Measurements from ENCODE around the gene BACH1. TPM values are rescaled to one million over a fixed set of nuclear protein-coding genes. Genes with fewer than 3 reads are reported as not detected.

Gene BACH1
- total and polyA plus RNA-seq, 8 donors: 33.3 to 117 (median 39.5) TPM

DNA sequence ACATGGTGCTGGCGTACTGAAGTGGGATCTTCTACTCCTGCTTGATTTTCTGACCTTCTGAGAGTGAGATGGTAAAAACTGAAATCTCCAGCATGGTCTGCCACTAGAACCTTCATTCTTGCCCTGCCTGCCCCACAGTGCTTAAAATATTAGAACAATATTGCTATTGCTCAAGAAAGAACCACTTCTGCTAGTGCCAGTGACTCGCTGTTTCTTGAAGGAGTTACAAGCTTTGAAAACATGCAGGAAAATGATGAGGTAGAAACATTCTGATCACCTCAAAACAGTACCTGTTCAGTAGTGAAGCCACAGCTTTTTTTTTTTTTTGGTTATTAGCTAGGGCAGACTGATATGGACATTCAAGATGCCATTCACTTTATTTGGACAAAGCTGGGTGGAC is 95.3 kb downstream of the BACH1 start:
- DNase-seq (no peak), ATAC-seq (no peak)
- H3K4me1 ChIP-seq: no peaks in the 10 kb centered on the region
- H3K9me3 ChIP-seq: peaks cover 0 to 14% of the 10 kb centered on the region in 2 donors
- intact Hi-C loops (cut with DNase I): no loop called here
- no peaks in the 10 kb centered on the region for H3K27me3 ChIP-seq
- no peak for TF ChIP-seq CTCF (IDR thresholded peaks at IDR 0.05)
- H3K4me3 ChIP-seq: no peak overlapping the region
- peaks cover 0 to 14% of the 10 kb centered on the region in 2 donors for H3K36me3 ChIP-seq
- H3K27ac ChIP-seq: no peak overlapping the region

Other genes starting within 250 kb of the BACH1 start
- 100 to 1,000 TPM; 111 to 149 TPM for gene CCT8, start 225.3 kb upstream of the BACH1 start, total RNA-seq
- gene CCT8, start 225.3 kb upstream of the BACH1 start, polyA plus RNA-seq (ENCODE audit: insufficient read length in 6 of 6): 100 to 1,000 TPM; 197 to 259 (median 243) TPM
- 1 to 10 TPM; 5.0 to 7.7 TPM for gene MAP3K7CL, start 168.3 kb upstream of the BACH1 start, total RNA-seq
- gene MAP3K7CL, start 168.3 kb upstream of the BACH1 start, polyA plus RNA-seq (ENCODE audit: insufficient read length in 6 of 6): 1 to 10 TPM; 5.2 to 8.5 (median 6.8) TPM

Data from left lung (tissue), 10 donors.